GM23338 (cell line): ENCODE results near the gene FCHSD2. TPM values are rescaled to one million over a fixed set of nuclear protein-coding genes. Genes with fewer than 3 reads are reported as not detected.

Experiments
- ATAC-seq: fragments of 200-7000 bp; cut with Tn5 transposase; 3 replicates; pipeline ENCODE4 v1.9.1; 2020
- DNase-seq: peaks from one replicate; pipeline ENCODE4 v3.0.0-alpha.2; 2015; ENCODE audit warnings: low spot score
- H2AFZ ChIP-seq: fragments of 200-600 bp; sonication (generic); 2 replicates; pipeline ENCODE4 v1.8.0; 2016; ENCODE audit warnings: antibody characterized with exemption, mild to moderate bottlenecking, moderate library complexity
- H3F3A ChIP-seq: fragments of 200-600 bp; sonication (generic); replicated peaks from 2 replicates; pipeline ENCODE4 v1.8.0; 2017; ENCODE audit warnings: antibody characterized with exemption, mixed run types, low read depth
- H3K27ac ChIP-seq: fragments of 200-600 bp; sonication (generic); 2 replicates; pipeline ENCODE4 v1.6.1; 2016; ENCODE audit warnings: low read depth
- H3K27me3 ChIP-seq: fragments of 200-600 bp; sonication (generic); 2 replicates; pipeline ENCODE4 v1.8.0; 2016; ENCODE audit warnings: mild to moderate bottlenecking, mixed run types, moderate library complexity; ENCODE audit not compliant: insufficient read depth
- H3K36me3 ChIP-seq: fragments of 200-600 bp; sonication (generic); 2 replicates; pipeline ENCODE4 v1.8.0; 2016; ENCODE audit warnings: mild to moderate bottlenecking; ENCODE audit not compliant: insufficient read depth
- H3K4me1 ChIP-seq: fragments of 200-600 bp; sonication (generic); 2 replicates; pipeline ENCODE4 v1.8.0; 2016; ENCODE audit warnings: mild to moderate bottlenecking, moderate library complexity; ENCODE audit not compliant: insufficient read depth
- H3K4me2 ChIP-seq: fragments of 200-600 bp; sonication (generic); 2 replicates; pipeline ENCODE4 v1.7.1; 2017; ENCODE audit warnings: mixed run types
- H3K4me3 ChIP-seq: fragments of 200-600 bp; sonication (generic); 2 replicates; pipeline ENCODE4 v1.6.1; 2016; ENCODE audit warnings: mixed run types
- H3K79me2 ChIP-seq: fragments of 200-600 bp; sonication (generic); replicated peaks from 2 replicates; pipeline ENCODE4 v1.8.0; 2017; ENCODE audit warnings: mild to moderate bottlenecking; ENCODE audit not compliant: insufficient read depth
- H3K9me2 ChIP-seq: fragments of 200-600 bp; sonication (generic); 2 replicates; pipeline ENCODE4 v1.8.0; 2017; ENCODE audit not compliant: insufficient read depth
- H4K20me1 ChIP-seq: fragments of 200-600 bp; sonication (generic); replicated peaks from 2 replicates; pipeline ENCODE4 v1.8.0; 2017; ENCODE audit warnings: mild to moderate bottlenecking; ENCODE audit not compliant: insufficient read depth
- H3K27ac Mint-ChIP-seq: 2 replicates; pipeline ENCODE4 v1.8.0; 2020; ENCODE audit warnings: inconsistent platforms, mild to moderate bottlenecking, moderate library complexity, mixed read lengths
- H3K27me3 Mint-ChIP-seq: 3 replicates; pipeline ENCODE4 v1.8.0; 2022; ENCODE audit warnings: low read depth, mild to moderate bottlenecking, moderate library complexity, mixed read lengths, inconsistent platforms; ENCODE audit not compliant: insufficient read depth, poor library complexity
- H3K36me3 Mint-ChIP-seq: 3 replicates; pipeline ENCODE4 v1.8.0; 2021; ENCODE audit warnings: low read depth, mild to moderate bottlenecking, inconsistent platforms, moderate library complexity, mixed read lengths
- H3K4me1 Mint-ChIP-seq: 3 replicates; pipeline ENCODE4 v1.8.0; 2020; ENCODE audit warnings: mild to moderate bottlenecking, inconsistent platforms, mixed read lengths
- H3K4me3 Mint-ChIP-seq: 3 replicates; pipeline ENCODE4 v1.8.0; 2021; ENCODE audit warnings: moderate library complexity, mild to moderate bottlenecking, inconsistent platforms, mixed read lengths
- H3K9me3 Mint-ChIP-seq: 3 replicates; pipeline ENCODE4 v1.8.0; 2020; ENCODE audit warnings: moderate library complexity, mild to moderate bottlenecking, inconsistent platforms, mixed read lengths
- CREB1 ChIP-seq: fragments of 250-450 bp; sonication (Bioruptor Pico); IDR thresholded peaks from 2 replicates; pipeline ENCODE4 v1.5.0; 2020; ENCODE audit warnings: low read depth, mild to moderate bottlenecking, moderate library complexity
- POLR2AphosphoS5 ChIP-seq: IDR thresholded peaks from 2 replicates; pipeline ENCODE4 v1.6.1; 2016; ENCODE audit warnings: antibody characterized with exemption, low read depth
- STAT1 ChIP-seq: IDR thresholded peaks from one replicate; pipeline ENCODE4 v1.6.1; 2016; ENCODE audit warnings: antibody characterized with exemption; ENCODE audit not compliant: unreplicated experiment
- ZNF114 ChIP-seq: fragments of 250-450 bp; sonication (Bioruptor Pico); IDR thresholded peaks from 2 replicates; pipeline ENCODE4 v1.5.0; 2020; ENCODE audit warnings: mild to moderate bottlenecking, moderate library complexity
- ZNF331 ChIP-seq: fragments of 250-450 bp; sonication (Bioruptor Pico); IDR thresholded peaks from 2 replicates; pipeline ENCODE4 v1.5.0; 2020; ENCODE audit warnings: low read depth, mild to moderate bottlenecking, moderate library complexity
- ZNF462 ChIP-seq: fragments of 250-450 bp; sonication (Bioruptor Pico); IDR thresholded peaks from 2 replicates; pipeline ENCODE4 v1.5.0; 2020; ENCODE audit warnings: mild to moderate bottlenecking, moderate library complexity
- polyA plus RNA-seq: library from polyadenylated mRNA; unstranded; fragments of >200 nt; fragmentation: Nextera tagmentation; extraction: Ambion mirVana; gene quantifications from 2 replicates; pipeline ENCODE4 v1.2.1, GENCODE V29; 2016
- total RNA-seq: library from RNA; depleted of rRNA; stranded (reverse); fragments of >200 nt; shearing (Covaris generic); gene quantifications from 2 replicates; pipeline ENCODE4 v1.2.3, GENCODE V29; 2014
- TF ChIP-seq, protein P1 (sequence below), 2 experiments: fragments of 200-600 bp in 1 of 2; sonication (generic) in 1 of 2; conservative IDR thresholded peaks; 2 replicates each; pipeline versions ENCODE4 v1.5.1 to v1.6.1; 2016 to 2017; ENCODE audit warnings: antibody characterized with exemption in 2 of 2, low read depth in 2 of 2, mild to moderate bottlenecking in 2 of 2, moderate library complexity in 1 of 2
- TF ChIP-seq, protein P2 (sequence below): IDR thresholded peaks from one replicate; pipeline ENCODE4 v1.6.1; 2018; ENCODE audit warnings: antibody characterized with exemption; ENCODE audit not compliant: unreplicated experiment

Gene FCHSD2
- total and polyA plus RNA-seq, 2 experiments from 2014 or later = 3.6 to 5.2 TPM

DNA sequence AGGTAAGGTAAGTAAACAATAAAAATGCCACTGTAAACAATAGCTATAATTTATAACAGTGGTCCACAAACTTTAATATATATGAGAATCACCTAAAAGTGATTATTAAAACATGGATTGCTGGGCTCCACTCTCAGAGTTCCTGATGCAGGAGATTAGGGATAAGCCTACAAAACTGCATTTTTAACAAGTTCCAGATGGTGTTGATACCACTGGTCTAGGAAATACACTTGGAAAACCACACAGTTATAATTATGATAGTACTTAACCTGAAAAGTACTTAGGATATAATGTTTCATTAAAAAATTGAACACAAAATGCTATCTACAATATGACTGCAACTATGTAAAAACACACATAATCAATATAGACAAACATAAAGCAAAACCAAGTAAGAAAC, 20.4 kb downstream of the FCHSD2 start:
- Histone ChIP-seq H3K36me3 (no peaks in the 10 kb centered on the region), H3K79me2 (0 out of 2 replicates have a peak, but pooled peaks cover 2% of the 10 kb centered on the region), H3K27ac (no peak overlapping the region), H4K20me1 (no peaks in the 10 kb centered on the region), H2AFZ (no peak overlapping the region), H3K4me1 (no peaks in the 10 kb centered on the region; the same call in 1 of the 2 replicates), H3K4me2 (no peak overlapping the region), H3K27me3 (no peaks in the 10 kb centered on the region), H3K4me3 (no peak overlapping the region), H3K9me2 (no peaks in the 10 kb centered on the region), H3F3A (no peaks in the 10 kb centered on the region)
- ATAC-seq (no peak), DNase-seq (no peak)
- no peaks in the 10 kb centered on the region for H3K27me3 Mint-ChIP-seq
- no peaks in the 10 kb centered on the region for H3K9me3 Mint-ChIP-seq
- H3K4me1 Mint-ChIP-seq = peaks cover 8% of the 10 kb centered on the region; the same call in 1 of the 3 replicates
- no peaks in the 10 kb centered on the region; the same call in 2 of the 3 replicates for H3K36me3 Mint-ChIP-seq
- TF ChIP-seq POLR2AphosphoS5 (no peak), CREB1 (CRISPR knock-in tag) (no peak), ZNF462 (CRISPR knock-in tag) (no peak), ZNF331 (CRISPR knock-in tag) (no peak), ZNF114 (CRISPR knock-in tag) (no peak), STAT1 (no peak)
- TF ChIP-seq, protein P1, sequence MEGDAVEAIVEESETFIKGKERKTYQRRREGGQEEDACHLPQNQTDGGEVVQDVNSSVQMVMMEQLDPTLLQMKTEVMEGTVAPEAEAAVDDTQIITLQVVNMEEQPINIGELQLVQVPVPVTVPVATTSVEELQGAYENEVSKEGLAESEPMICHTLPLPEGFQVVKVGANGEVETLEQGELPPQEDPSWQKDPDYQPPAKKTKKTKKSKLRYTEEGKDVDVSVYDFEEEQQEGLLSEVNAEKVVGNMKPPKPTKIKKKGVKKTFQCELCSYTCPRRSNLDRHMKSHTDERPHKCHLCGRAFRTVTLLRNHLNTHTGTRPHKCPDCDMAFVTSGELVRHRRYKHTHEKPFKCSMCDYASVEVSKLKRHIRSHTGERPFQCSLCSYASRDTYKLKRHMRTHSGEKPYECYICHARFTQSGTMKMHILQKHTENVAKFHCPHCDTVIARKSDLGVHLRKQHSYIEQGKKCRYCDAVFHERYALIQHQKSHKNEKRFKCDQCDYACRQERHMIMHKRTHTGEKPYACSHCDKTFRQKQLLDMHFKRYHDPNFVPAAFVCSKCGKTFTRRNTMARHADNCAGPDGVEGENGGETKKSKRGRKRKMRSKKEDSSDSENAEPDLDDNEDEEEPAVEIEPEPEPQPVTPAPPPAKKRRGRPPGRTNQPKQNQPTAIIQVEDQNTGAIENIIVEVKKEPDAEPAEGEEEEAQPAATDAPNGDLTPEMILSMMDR (conservative IDR thresholded peaks at IDR 0.05; ENCODE audit: low read depth in 2 of 2) = no peak
- TF ChIP-seq, protein P2, sequence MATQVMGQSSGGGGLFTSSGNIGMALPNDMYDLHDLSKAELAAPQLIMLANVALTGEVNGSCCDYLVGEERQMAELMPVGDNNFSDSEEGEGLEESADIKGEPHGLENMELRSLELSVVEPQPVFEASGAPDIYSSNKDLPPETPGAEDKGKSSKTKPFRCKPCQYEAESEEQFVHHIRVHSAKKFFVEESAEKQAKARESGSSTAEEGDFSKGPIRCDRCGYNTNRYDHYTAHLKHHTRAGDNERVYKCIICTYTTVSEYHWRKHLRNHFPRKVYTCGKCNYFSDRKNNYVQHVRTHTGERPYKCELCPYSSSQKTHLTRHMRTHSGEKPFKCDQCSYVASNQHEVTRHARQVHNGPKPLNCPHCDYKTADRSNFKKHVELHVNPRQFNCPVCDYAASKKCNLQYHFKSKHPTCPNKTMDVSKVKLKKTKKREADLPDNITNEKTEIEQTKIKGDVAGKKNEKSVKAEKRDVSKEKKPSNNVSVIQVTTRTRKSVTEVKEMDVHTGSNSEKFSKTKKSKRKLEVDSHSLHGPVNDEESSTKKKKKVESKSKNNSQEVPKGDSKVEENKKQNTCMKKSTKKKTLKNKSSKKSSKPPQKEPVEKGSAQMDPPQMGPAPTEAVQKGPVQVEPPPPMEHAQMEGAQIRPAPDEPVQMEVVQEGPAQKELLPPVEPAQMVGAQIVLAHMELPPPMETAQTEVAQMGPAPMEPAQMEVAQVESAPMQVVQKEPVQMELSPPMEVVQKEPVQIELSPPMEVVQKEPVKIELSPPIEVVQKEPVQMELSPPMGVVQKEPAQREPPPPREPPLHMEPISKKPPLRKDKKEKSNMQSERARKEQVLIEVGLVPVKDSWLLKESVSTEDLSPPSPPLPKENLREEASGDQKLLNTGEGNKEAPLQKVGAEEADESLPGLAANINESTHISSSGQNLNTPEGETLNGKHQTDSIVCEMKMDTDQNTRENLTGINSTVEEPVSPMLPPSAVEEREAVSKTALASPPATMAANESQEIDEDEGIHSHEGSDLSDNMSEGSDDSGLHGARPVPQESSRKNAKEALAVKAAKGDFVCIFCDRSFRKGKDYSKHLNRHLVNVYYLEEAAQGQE = no peak
- no peak overlapping the region for H3K27ac Mint-ChIP-seq
- no peak overlapping the region for H3K4me3 Mint-ChIP-seq
